Mucosa of descending colon (tissue), 3 donors: ENCODE data around the gene BUB3. TPM values are rescaled to one million over a fixed set of nuclear protein-coding genes. Genes with fewer than 3 reads are reported as not detected.

Source experiments
- ATAC-seq: fragments of 200-7000 bp; cut with Tn5 transposase; one replicate; pipeline ENCODE4 v1.9.1; 2020; ENCODE audit warnings: mild to moderate bottlenecking, moderate library complexity
- DNase-seq, 3 donors: peaks; one replicate each; pipeline ENCODE4 v3.0.0-alpha.2; 2020
- H3K36me3 ChIP-seq: fragments of 200-600 bp; one replicate; pipeline ENCODE4 v1.8.0; 2021; ENCODE audit warnings: low read depth, mild to moderate bottlenecking
- H3K4me1 ChIP-seq: fragments of 200-600 bp; one replicate; pipeline ENCODE4 v1.8.0; 2021; ENCODE audit warnings: low read depth, mild to moderate bottlenecking
- H3K4me3 ChIP-seq: fragments of 200-600 bp; one replicate; pipeline ENCODE4 v1.8.0; 2021; ENCODE audit warnings: mild to moderate bottlenecking
- H3K9me3 ChIP-seq: fragments of 200-600 bp; one replicate; pipeline ENCODE4 v1.8.0; 2021; ENCODE audit warnings: mild to moderate bottlenecking
- CTCF ChIP-seq: fragments of 200-600 bp; IDR thresholded peaks from one replicate; pipeline ENCODE4 v1.8.0; 2022; ENCODE audit warnings: antibody characterized with exemption, mild to moderate bottlenecking
- intact Hi-C, 2 donors: fragments of 100-400 bp; cut with DNase I in 1 of 2; cut with micrococcal nuclease in 1 of 2; formaldehyde crosslinking; loops; one replicate each; pipeline versions ENCODE4 v1.11.0 to v1.11.1; 2022; cut with DNase I, micrococcal nuclease
- total RNA-seq, 3 donors: library from RNA; stranded (reverse); fragmentation: NEBNext Ultra II Directional in 2 of 3; extraction: Animal tissue kit (Norgen Biotek cat#: 25700) in 2 of 3; gene quantifications; one replicate each; pipeline versions ENCODE4 v1.2.1 to v1.2.4, GENCODE V29; 2021 to 2023
- donor health status: DM: no; HTN: no; CAD: no; lungs with moderate emphysema.
- donor health status: DM: no; HTN: no; CAD: no.
- donor health status: DM: no; HTN: yes; CAD: no.

The BUB3 gene
- total RNA-seq, 3 donors from 2014 or later = 65.0 to 81.1 (median 68.4) TPM

DNA sequence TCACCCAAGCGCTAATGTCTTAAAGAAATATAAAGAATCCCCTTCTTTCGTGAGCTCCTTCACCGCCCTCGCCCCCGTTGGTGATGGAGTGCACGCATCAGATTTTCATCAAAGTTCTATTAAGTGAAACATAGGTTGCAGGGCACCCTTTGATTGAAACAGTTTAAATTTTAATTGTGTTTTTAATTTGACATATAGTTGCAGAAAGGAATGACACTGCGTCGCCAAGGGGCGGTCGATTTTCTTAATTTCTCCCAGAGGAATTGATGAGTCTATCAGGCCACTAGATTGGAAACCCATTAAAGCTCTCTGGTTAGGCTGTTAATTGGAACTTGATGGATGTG is 10.4 kb upstream of the BUB3 start:
- no peak for TF ChIP-seq CTCF
- no peak for ATAC-seq

DNA sequence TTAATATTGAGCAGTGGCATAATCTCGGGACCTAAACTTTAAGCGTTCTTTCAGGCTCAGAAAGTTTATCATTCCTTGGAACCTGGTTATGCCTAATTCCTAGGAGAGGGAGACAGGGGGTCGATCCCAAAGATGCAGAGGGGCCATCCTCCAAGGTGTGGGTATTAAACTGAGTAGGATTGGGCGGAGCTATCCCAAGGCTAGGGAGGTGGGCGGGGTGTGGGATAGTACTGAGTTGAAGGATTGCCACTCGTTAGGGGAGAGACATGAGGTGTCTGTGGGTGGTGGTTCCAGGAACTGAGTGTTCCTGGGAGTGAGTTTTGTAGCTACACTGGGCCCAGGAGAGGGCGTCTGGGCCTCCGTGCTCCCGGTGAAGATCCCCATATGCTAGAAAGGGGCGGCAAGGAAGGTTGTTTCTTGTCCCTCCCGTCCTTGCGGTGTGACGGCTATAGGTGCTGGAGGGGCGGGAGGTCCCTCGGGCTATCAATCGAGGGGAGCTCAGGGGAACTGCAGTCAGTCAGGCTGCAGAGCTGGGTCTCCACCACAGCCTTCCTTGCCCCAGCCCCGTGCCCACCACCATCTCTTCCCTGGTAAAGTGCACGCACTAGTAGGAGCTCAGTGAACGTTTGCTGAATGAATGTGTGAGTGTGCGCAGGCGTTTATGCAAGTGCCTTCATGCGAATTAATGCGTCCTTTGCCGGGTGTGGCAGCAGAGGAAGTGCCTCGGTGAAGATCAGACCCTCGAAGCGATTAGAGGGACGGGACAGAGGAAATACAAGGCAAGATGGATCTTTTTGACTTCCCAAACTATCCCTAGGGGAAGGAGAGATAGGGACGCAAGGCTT is 9.3 kb upstream of the BUB3 start:
- DNase-seq (no peak), ATAC-seq (no peak)

More for the DNA sequence above, 10.4 kb upstream of the BUB3 start:
- intact Hi-C loops = no loop called here
- peaks cover 22% of the 10 kb centered on the region for H3K4me1 ChIP-seq
- DNase-seq = no peak
- no peaks in the 10 kb centered on the region for H3K9me3 ChIP-seq
- no peaks in the 10 kb centered on the region for H3K36me3 ChIP-seq
- H3K4me3 ChIP-seq = no peak overlapping the region

GRCh38 chr10:123145542-123146012 is 8.6 kb upstream of the BUB3 start:
- TF ChIP-seq CTCF = no peak
- Histone ChIP-seq H3K4me3 (no peak overlapping the region), H3K9me3 (no peaks in the 10 kb centered on the region), H3K36me3 (no peaks in the 10 kb centered on the region), H3K4me1 (peaks cover 25% of the 10 kb centered on the region)
- intact Hi-C loops = no loop called here
- no peak for ATAC-seq
- no peak for DNase-seq

More for the DNA sequence above, 9.3 kb upstream of the BUB3 start:
- H3K9me3 ChIP-seq = no peaks in the 10 kb centered on the region
- intact Hi-C loops = no loop called here
- TF ChIP-seq CTCF = no peak
- H3K36me3 ChIP-seq = no peaks in the 10 kb centered on the region
- no peak overlapping the region for H3K4me3 ChIP-seq
- peaks cover 21% of the 10 kb centered on the region for H3K4me1 ChIP-seq

GRCh38 chr10:123146013-123146893 is 7.9 kb upstream of the BUB3 start:
- H3K9me3 ChIP-seq = no peaks in the 10 kb centered on the region

More at GRCh38 chr10:123146013-123146893, 7.9 kb upstream of the BUB3 start:
- no peak for TF ChIP-seq CTCF
- Histone ChIP-seq H3K36me3 (no peaks in the 10 kb centered on the region), H3K4me3 (no peak overlapping the region), H3K4me1 (peaks cover 31% of the 10 kb centered on the region)
- no peak for DNase-seq
- ATAC-seq = no peak
- intact Hi-C loops = no loop called here
